Esophagus squamous epithelium (tissue), 4 donors: ENCODE results near the gene EHBP1.

Experiments used
- CTCF ChIP-seq, 6 experiments: fragments of 450-650 bp in 4 of 6; fragments of 200-600 bp in 2 of 6; sonication (generic) in 2 of 6; IDR thresholded peaks; one replicate each; pipeline ENCODE4 v1.5.1; 2016 to 2019; ENCODE audit warnings: antibody characterized with exemption in 6 of 6, mild to moderate bottlenecking in 4 of 6, moderate library complexity in 4 of 6
- POLR2A ChIP-seq, 4 donors: fragments of 450-650 bp; IDR thresholded peaks; one replicate each; pipeline ENCODE4 v1.6.1; 2017; ENCODE audit warnings: antibody characterized with exemption in 4 of 4, mild to moderate bottlenecking in 4 of 4, moderate library complexity in 3 of 4

DNA sequence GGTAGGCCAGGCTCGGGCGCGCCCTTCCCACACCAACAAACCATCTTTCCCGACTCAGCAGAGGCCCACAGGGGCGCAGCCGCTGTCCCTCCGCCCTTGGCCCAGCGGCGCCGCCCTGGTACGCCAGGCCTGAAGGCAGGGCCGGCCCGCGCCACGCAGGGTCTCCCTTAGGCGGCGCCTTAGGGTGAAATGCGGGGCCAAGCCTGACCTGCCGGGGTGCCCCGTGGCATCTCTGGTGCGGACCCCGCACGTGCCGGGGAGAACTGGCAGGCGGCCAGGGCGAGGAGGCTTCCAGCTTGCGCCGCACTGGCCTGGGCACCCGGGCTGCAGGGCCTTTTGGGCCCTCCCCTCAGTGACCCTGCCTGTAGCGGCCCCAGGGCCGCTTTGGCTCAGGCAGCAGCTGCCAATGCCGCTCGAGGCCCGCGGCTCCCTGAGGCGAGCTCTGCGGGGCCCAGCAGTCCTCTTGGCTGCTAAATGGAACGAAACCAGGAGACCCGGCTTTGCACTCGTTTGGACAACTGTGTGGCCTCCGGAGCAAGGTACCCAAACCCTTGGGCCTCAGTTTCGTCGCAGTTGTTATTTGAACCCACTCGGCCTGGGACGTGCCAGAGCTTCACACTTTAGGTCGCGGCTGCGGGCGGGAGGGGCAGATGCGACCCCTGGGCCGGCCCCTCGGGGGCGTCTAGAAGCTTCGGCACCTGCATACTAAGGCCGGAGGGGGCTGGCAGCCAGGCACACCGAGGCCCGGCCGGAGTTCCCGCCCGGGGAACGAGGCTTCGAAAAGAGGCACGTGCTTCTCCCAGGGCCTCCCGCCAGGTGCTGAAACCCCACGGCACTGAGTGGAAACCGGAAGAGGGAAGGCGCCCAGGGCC is 353.6 kb downstream of the EHBP1 start:
- no peak for TF ChIP-seq CTCF (IDR thresholded peaks at IDR 0.05)
- no peak for TF ChIP-seq POLR2A (IDR thresholded peaks at IDR 0.05)
